Measurements from ENCODE around the gene CBLC. TPM values are rescaled to one million over a fixed set of nuclear protein-coding genes. Genes with fewer than 3 reads are reported as not detected.

The CBLC gene
- total and polyA plus RNA-seq, 2 experiments from 2014 or later = 26.2 to 39.7 TPM

GRCh38 chr19:44753932-44754749 lies 23.5 kb upstream of the CBLC start:
- peak; percentile 92 for DNase-seq (ENCODE audit: low spot score)
- H3K79me2 ChIP-seq = peaks cover 39% of the 10 kb centered on the region
- WGBS (ENCODE audit: low lambda C conversion rate, missing lambda C conversion rate) = 9% methylated on average over 18 of the region's 33 CpGs
- no peak for TF ChIP-seq EZH2 (IDR thresholded peaks at IDR 0.05; ENCODE audit: borderline replicate concordance)
- no peaks in the 10 kb centered on the region for H3K27me3 ChIP-seq
- no peaks in the 10 kb centered on the region for H3K9me3 ChIP-seq (ENCODE audit: low read depth)
- H3K4me3 ChIP-seq = no peak overlapping the region
- H3K9me2 ChIP-seq (replicated peaks; ENCODE audit: insufficient read depth) = no peaks in the 10 kb centered on the region
- H3K27ac ChIP-seq = peak overlapping the region; percentile 90
- H3K4me1 ChIP-seq (ENCODE audit: insufficient read depth) = peaks cover 41% of the 10 kb centered on the region
- peak overlapping the region; percentile 82 for H3K4me2 ChIP-seq
- no peaks in the 10 kb centered on the region for H3K36me3 ChIP-seq (replicated peaks; ENCODE audit: insufficient read depth, low read depth)
- H2AFZ ChIP-seq = no peak overlapping the region
- H4K20me1 ChIP-seq (ENCODE audit: insufficient read depth, poor library complexity, severe bottlenecking) = no peaks in the 10 kb centered on the region

- Histone ChIP-seq H3K27me3 (no peaks in the 10 kb centered on the region), H3K4me2 (peak overlapping the region; percentile 82), H3K79me2 (peaks cover 33% of the 10 kb centered on the region), H4K20me1 (ENCODE audit: insufficient read depth, poor library complexity, severe bottlenecking) (no peaks in the 10 kb centered on the region), H3K9me2 (replicated peaks; ENCODE audit: insufficient read depth) (no peaks in the 10 kb centered on the region), H3K4me3 (no peak overlapping the region), H3K4me1 (ENCODE audit: insufficient read depth) (peaks cover 41% of the 10 kb centered on the region), H3K36me3 (replicated peaks; ENCODE audit: insufficient read depth, low read depth) (no peaks in the 10 kb centered on the region), H2AFZ (no peak overlapping the region), H3K27ac (peak overlapping the region; percentile 38), H3K9me3 (ENCODE audit: low read depth) (no peaks in the 10 kb centered on the region)
- no peak for TF ChIP-seq EZH2phosphoT487 (IDR thresholded peaks at IDR 0.05; ENCODE audit: low read depth, severe bottlenecking, unreplicated experiment)
- TF ChIP-seq EZH2 (IDR thresholded peaks at IDR 0.05; ENCODE audit: borderline replicate concordance) = no peak
- no peak for TF ChIP-seq CTCF (IDR thresholded peaks at IDR 0.05; ENCODE audit: poor library complexity)
- DNase-seq (ENCODE audit: low spot score) = no peak
- WGBS (ENCODE audit: low lambda C conversion rate, missing lambda C conversion rate) = 47% methylated on average over 11 of the region's 11 CpGs
Observed at GRCh38 chr19:44754750-44755080, 23.0 kb upstream of the CBLC start.

- Histone ChIP-seq H3K4me1 (ENCODE audit: insufficient read depth) (peaks cover 41% of the 10 kb centered on the region), H4K20me1 (ENCODE audit: insufficient read depth, poor library complexity, severe bottlenecking) (no peaks in the 10 kb centered on the region), H3K9me3 (ENCODE audit: low read depth) (no peaks in the 10 kb centered on the region), H3K9me2 (replicated peaks; ENCODE audit: insufficient read depth) (no peaks in the 10 kb centered on the region), H3K79me2 (peaks cover 28% of the 10 kb centered on the region), H3K36me3 (replicated peaks; ENCODE audit: insufficient read depth, low read depth) (no peaks in the 10 kb centered on the region), H3K4me2 (peak overlapping the region; percentile 82), H3K27ac (no peak overlapping the region), H3K4me3 (no peak overlapping the region), H2AFZ (no peak overlapping the region), H3K27me3 (no peaks in the 10 kb centered on the region)
- 93% methylated on average over 4 of the region's 4 CpGs for WGBS (ENCODE audit: low lambda C conversion rate, missing lambda C conversion rate)
- DNase-seq (ENCODE audit: low spot score) = no peak
- TF ChIP-seq EZH2phosphoT487 (IDR thresholded peaks at IDR 0.05; ENCODE audit: low read depth, severe bottlenecking, unreplicated experiment) = no peak
- TF ChIP-seq EZH2 (IDR thresholded peaks at IDR 0.05; ENCODE audit: borderline replicate concordance) = no peak
- TF ChIP-seq CTCF (IDR thresholded peaks at IDR 0.05; ENCODE audit: poor library complexity) = no peak
Observed at GRCh38 chr19:44755219-44755618, 22.5 kb upstream of the CBLC start.

- no peaks in the 10 kb centered on the region for H3K27me3 ChIP-seq
- no peaks in the 10 kb centered on the region for H3K9me2 ChIP-seq (replicated peaks; ENCODE audit: insufficient read depth)
- no peaks in the 10 kb centered on the region for H3K36me3 ChIP-seq (replicated peaks; ENCODE audit: insufficient read depth, low read depth)
- H3K4me3 ChIP-seq = no peak overlapping the region
- no peak overlapping the region for H3K4me2 ChIP-seq
- H4K20me1 ChIP-seq (ENCODE audit: insufficient read depth, poor library complexity, severe bottlenecking) = no peaks in the 10 kb centered on the region
- no peak overlapping the region for H3K27ac ChIP-seq
- H2AFZ ChIP-seq = no peak overlapping the region
- WGBS (ENCODE audit: low lambda C conversion rate, missing lambda C conversion rate) = 86% methylated on average over 7 of the region's 7 CpGs
- H3K4me1 ChIP-seq (ENCODE audit: insufficient read depth) = peaks cover 41% of the 10 kb centered on the region
- no peaks in the 10 kb centered on the region for H3K9me3 ChIP-seq (ENCODE audit: low read depth)
- no peak for DNase-seq (ENCODE audit: low spot score)
- TF ChIP-seq EZH2 (IDR thresholded peaks at IDR 0.05; ENCODE audit: borderline replicate concordance) (no peak), EZH2phosphoT487 (IDR thresholded peaks at IDR 0.05; ENCODE audit: low read depth, severe bottlenecking, unreplicated experiment) (no peak), CTCF (IDR thresholded peaks at IDR 0.05; ENCODE audit: poor library complexity) (no peak)
- H3K79me2 ChIP-seq = peaks cover 19% of the 10 kb centered on the region
Observed at GRCh38 chr19:44756089-44756562, 21.6 kb upstream of the CBLC start.

Measured in hepatocyte (in vitro differentiated cells).